T-helper 22 cell (primary cell): ENCODE data around the gene PCCA.
"Not testable (repeated sequence)": the region's sequence is repeated elsewhere in the genome, so short reads cannot be mapped to it uniquely, and the experiment has no call there.

Experiments
- DNase-seq: peaks from one replicate; pipeline ENCODE4 v3.0.0-alpha.2; 2020; ENCODE audit warnings: low read depth

Gene PCCA

DNA sequence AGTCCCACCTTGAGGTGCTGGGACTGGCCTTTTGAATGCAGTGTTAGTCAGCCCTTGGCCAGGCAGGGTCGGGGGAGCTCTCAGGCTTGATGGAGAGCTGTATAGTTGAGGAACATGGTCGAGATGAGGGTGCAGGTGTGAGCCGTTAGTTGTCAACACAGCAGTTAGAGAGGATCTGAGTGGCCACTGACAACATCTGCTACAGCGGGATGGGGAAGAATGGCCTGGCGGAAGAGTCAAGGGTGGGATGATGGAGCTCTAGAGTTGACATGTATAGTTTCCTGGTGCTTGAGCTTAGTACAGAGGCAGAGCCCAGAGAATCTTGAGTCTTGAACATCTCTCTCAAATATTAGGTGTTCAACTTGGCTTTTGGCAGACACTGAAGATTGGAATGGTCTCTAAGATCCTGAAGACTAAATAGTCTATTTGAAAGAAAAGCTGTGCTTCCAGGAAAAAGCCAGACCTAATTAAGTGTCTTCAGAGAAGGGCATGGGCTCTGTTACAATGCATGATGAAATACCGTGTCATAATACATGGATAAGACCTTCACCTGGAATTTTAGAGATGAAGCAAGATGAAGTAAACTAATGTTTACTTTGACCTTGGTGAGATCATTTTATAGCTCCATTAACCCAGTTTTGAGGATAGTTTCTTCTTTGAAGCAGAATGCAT, 9.7 kb downstream of the PCCA start:
- no peak for DNase-seq

DNA sequence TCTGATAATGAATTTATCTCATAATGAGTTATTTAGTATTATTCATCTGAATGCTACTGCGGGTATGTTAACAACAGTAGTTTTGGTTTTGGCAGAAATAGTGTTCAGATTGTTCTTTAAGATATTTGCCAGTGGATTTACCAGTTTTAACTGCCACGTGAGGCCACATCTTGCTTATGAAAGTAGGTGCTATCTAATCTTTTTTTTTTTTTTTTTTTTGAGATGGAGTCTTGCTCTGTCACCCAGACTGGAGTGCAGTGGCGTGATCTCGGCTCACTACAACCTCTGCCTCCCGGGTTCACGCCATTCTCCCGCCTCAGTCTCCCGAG, 10.2 kb downstream of the PCCA start:
- not testable (repeated sequence) for DNase-seq

DNA sequence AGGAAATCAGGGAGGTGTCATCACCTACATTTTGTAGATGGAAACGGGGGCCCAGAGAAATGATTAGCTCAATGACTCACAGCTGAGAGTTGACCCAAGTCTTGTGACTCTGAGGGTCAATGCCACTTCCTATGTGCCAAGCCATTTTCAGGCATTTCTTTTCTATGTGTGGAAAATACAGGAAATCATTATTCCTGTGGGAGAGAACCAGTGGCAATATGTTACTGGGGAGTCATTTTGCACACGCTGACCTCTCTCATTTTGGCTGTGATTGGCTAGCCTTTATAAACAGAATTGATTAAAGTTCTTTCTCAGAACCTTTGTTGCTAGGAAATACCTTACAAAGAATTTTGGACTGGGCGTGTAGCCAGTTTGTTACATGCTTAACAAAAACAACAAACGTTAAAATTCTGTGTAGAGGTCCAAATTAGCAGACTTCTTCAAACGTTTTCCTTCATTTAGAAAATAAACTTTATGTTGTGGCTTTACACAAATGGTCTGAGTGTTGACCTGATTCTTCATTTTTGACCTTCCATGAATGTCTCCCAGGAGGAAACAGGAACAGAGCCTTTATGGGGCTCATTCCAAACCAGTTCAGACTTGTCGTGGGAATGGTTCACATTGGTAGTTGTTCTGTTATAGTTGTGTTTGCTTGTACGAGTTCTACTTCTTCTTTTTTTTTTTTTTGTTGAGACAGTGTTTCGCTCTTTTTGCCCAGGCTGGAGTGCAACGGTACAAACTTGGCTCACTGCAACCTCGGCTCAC, 11.4 kb downstream of the PCCA start:
- DNase-seq = no peak

DNA sequence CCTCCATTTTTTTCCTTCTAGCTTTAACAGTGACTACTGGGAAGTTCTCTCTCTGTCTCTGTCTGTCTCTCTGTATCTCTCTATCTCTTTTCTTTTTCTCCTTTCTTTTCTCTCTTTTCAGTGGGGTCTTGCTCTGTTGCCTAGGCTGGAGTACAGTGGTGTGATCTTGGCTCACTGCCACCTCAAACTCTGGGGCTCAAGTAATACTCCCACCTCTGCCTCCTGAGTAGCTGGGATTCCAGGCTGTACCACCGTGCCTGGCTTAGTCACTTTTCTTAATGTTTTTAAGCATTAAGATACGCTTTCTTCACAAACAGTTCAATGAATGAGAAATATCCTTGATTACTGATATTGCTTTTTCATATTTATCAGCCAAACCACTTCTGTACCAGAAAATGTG, 13.1 kb downstream of the PCCA start:
- DNase-seq = no peak

DNA sequence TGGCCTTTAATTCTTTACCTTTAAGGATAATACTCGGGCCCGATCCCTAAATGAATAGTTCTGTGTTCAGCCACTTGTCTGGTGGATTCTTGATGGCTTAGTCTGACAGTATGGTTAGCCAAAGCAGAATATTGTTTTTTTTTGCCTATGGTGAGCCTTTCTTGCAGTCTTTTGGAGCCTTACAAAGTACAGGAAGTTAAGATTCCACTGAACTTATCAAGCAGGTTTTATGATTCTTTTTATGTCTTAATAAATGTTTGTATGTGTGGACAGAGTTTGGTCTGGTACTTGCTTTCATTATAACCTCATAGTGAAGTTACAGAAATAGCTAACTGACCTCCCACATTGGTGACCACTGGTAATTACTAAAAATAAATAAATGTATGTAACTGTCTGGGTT, 17.1 kb downstream of the PCCA start:
- no peak for DNase-seq

DNA sequence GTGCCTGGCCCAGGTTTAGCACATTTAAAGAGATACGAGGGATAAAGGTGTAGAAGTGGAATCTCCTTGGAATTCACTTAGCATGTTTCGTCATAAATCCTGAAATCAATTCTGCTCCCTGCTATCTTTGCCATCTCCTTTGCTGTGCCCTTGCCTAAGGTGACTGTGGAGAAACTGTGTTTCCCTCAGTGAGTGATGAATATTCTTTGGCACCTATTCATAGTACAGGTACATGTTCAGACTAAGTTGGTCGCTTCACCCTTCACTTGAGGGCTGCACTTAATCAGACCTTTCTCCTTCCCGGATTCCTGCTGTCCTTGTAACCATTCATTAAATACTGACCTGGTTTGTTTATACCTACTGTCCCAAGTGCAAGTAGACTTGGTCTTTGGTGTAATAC, 17.8 kb downstream of the PCCA start:
- DNase-seq = no peak

DNA sequence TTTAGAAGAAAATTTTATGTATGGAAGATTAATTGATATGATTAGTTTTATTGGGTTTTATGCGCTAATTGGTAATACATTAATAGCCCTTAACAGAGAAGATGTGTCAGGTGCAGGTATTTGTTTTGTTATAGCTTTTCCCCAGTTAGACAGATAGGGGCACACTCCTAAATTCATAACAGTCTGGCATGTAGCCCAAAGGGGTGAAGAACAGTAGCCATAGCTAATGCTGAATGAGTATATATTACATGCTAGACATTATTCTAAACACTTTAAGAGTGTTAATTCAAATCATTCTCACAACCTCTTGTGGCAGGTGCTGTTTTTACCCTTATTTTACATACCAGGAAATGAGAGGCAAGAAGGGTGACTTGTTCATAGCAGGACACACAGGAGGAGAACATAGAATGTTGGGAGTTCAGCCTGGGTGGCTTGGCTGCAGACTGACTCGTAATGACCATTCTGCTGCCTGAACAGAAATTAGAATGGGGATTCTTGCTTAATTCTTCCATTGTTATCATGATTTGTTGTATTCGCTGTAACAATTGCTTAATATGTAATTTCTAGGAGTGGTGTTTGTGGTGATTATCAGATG, 20.1 kb downstream of the PCCA start:
- no peak for DNase-seq

DNA sequence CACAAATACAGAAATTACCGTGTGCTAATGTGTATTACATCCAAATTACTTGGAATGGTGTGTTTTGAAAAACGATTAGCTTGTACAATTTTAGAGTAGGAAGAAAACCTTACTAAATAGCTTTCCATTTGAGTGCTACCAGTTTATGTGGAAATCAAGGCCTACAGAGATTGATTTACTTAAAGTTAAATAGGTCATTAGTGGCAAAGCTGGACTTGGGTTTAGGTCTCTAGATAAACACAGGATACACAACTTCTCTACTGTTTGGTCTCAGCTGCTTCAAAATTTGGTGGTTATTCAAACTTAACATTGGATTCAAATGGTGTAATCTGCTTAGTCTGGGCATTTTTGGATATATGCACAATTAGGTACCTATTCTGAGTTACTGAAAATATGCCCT, 21.4 kb downstream of the PCCA start:
- no peak for DNase-seq

DNA sequence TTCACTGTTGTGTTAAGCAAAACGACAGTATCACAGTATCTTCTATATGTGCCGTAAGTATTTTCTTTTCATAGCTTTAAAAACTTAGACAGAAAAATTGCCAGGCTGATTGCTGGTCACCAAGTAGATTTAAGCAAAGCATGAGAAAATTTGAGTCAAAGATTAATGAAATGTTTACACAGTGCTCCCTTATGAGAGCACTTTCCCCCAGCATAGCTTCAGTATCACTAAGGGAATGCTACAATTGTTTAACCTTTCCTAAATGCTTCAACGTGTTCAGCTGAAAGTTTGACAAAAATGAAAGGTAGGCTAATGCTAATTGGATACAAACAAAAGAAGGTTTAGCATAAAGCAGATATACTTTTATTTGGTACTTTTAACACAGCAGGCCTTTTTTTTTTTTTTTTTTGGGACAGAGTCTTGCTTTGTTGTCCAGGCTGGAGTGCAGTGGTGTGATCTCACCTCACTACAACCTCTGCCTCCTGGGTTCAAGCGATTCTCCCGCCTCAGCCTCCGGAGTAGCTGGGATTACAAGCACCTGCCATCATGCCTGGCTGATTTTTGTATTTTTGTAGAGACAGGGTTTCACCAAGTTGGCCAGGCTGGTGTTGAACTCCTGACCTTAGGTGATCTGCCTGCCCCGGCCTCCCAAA, 23.4 kb downstream of the PCCA start:
- DNase-seq = no peak

DNA sequence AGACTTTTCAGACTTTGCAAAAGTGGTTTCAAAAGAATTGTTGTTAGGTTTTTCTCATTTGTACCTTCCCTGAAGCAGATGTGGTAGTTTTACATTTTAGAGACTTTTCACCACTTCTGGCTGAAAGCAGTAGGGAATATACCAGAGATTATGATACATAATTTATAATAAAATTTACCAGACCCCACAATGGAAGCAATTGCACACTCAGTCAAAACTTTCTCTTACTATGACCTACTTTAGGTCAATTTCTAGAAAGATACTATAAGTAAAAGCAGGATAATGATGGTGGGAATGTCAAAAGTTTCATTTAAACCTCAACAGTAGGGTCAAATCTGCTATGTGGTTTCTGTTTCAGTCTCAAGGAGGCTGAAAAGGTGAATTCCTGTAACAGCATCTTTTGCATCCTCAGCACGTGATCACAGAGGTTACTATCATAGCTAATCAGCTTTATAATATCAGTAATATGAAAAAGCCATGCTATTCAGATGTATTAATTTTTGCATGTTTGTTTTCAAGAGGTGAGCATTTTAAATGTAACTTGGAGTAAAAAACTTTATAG, 26.9 kb downstream of the PCCA start:
- DNase-seq = no peak

DNA sequence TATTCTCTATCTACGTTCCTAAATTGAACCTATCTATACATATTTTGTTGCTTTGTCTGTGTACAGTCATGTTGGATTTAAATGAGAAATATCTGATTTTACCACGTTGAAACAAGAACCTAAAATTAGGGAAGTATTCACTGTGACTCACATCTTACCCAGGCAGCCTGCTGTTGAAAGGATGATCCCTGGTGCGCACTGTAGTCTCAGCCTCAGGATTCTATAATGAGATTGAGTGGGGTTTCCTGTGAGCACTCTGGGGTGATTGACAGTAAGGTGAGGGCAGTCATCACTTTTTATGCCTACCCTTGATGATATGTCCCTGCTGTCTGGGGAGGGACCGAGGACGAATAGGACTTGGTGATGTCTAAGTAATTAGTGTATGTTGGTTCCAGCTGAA, 35.4 kb downstream of the PCCA start:
- DNase-seq = no peak

DNA sequence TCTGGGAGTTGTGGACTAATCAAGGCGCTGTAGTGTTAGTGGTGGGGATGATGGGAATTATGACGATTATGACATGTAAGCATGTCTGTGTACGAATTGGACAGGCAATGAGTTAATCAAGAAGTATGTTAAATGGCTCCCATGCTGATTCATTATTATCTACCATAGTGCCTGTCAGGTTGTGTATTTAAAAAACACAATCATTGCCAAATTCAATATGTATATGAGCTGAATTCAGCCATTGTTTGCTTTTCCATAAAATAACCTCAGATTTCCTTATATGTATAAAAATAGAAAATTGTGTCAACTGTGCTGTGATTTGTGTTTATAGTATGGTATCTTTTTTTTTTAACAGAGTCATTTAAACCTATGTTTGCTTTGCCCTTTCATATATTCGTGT, 37.1 kb downstream of the PCCA start:
- no peak for DNase-seq

DNA sequence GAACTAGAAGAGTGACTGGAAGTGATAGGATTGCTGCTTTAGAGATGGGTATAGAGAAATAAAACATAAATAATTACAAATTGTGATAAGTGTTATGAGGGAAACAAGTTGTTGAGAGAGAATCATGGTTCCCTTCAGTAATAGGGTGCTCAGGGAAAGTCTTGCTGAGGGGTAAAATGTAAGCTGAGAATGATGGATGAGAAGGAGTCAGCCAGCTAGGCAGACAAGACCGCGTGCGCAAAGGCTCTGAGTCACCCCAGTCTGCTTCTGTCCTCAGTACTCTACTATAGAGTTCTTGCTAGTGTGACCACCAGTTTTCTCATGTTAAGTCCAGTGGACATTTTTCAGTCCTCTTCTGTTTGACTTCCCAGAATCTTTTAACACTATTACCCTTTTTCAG, 39.5 kb downstream of the PCCA start:
- DNase-seq = no peak

DNA sequence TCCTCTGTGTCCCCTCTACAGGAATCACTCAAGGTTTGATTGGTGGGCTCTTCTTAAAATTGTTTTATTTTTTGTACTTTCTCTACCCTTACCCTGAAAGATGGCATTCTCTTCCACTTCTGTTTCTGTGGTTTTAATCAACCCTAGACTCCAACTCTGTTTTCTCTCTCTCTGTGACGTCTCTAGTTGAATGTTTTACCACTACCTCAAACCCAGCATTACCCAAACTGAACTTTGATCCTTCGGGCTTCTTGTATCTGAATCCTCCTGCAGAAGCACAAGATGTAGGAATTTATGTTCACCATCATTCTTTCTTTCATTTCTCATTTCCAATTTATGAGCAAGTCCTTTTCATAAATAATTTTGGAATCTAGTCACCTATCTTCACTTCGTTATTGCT, 39.9 kb downstream of the PCCA start:
- no peak for DNase-seq

DNA sequence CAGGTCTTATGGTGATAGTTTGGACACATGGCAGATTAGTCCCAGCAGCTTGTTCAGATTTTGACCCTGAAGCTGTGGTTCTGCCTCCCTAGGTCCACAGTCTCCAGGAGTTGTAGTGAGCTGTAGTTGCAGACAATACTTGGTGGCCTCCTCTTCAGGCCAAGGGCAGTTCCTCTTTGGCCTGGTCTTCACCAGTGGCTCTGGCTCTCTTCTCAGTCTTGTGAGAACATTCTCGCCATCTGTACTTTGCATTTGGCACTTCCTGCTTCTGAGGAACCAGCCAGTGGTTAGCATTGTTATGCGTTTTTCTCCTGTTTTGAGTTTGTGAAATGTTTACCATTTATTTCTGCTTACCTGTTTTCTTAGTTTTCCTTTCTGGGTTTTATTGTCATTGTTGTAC, 40.7 kb downstream of the PCCA start:
- DNase-seq = no peak

DNA sequence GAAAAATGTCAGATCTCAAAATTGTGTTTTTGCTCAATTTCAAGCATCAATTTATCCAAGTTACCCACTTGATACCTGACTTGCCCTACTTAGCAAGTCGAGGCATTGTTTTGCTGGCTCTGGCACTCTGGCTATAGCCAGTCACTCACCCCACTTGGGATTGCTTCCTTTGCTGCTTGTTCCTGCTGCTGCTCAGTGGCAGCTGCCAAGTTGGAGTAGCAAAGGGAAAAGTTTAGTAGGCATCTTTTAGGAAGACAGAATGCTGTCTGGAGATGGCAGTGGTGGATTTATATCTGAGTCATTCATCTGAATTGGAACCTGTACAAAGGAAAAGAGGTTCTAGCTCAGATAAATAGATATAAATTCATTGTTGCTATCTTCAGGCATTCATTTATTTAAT, 41.2 kb downstream of the PCCA start:
- DNase-seq = no peak

DNA sequence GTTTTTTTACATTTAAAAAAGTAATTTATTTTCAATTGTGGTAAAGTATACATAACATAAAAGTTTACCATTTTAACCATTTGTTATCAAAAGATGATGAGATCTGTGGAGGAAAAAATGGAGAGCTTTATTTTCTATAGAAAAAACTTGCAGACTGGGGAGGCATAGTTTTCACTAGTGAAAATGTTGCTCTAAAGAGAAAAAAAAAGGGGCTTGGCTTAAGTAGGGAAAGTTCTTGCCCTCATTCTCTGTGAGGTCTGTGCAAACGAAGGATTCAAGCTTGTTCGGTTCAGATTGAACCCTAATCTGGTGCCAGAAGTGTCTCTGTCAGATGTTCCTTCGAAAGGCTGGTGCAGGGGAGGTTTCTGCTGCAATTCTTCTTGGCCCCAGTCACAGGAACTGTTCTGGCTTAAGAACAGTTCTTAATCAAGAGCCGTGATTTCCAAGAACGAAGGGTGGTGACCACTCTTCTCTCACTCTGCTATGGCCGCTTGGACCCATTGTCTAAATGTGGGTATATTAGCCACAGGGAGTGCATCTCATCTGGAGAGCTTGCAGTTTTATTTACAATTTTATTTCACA, 42.1 kb downstream of the PCCA start:
- DNase-seq = no peak

DNA sequence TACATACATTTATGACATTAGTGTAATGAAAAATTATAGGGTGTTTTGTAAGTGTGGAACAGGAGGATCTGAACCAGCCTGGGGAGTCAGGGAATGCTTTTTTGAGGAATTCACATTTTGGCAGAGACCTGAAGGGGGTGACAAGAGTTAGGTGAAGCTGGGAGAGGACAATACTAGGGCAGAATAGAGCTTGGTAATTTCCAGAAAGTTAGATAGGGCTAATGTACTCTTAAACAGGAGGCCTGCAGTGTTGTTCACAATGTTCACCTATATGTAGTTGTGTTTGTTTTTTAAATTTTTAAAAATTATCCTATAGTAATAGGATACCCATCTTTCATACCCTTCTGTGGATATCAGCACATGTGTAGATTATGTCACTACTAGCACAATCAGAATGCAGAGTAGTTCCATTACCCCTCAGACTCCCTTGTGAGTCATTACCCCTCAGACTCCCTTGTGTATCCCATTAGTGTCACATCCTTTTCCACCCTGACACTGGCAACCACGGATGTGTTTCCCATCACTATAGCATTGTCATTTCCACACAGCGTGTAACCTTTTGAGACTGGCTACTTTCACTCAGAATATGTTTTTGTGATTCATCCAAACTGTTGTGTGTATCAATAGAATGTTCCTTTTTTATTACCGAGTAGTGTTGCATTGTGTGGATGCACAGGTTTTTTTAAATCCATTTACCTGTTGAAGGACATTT, 43.1 kb downstream of the PCCA start:
- DNase-seq = no peak

DNA sequence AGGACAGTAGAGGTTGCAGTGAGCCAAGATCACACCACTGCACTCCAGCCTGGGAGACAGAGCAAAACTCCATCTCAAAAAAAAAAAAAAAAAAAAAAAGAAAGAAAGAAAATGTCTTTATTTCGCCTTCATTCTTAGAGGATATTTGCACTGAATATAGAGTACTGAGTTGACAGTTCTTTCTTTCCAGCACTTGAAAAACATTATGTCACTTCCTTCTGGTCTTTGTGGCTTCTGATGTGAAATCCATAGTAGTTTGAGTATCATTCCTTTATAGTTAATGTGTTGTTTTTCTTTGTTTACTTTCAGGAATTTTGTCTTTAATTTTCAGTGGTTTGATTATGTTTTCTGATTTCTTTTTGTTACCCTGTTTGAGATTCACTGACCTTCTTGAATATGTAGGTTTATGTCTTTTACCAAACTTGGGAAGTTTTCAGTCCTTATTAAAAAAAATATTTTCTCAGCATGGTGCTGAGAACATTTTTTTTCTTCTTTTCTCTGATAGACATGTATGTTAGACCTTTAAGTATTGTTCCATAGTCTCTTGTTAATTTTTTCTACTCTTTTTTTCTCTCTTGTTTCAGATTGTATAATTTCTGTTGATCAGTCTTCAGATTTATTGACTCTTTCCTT, 50.1 kb downstream of the PCCA start:
- DNase-seq = no peak

DNA sequence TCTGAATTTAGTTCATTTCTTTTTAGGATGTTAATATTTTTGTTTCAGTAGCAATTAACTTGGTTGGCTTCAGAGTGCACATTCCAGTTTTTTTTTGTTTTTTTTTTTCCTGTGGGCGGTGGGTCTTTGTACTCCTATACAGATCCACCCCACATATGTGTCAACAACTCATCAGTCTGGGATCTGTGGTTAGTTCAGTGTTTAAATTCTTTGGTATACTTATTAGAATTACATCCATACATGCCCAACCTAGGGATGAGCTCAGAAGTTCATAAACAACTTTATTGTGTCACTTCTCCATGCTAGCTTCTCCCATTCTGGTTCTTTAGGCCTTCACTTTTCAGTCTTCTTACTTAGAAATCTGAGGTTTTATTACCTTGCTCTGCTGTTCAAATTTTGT, 50.9 kb downstream of the PCCA start:
- no peak for DNase-seq

DNA sequence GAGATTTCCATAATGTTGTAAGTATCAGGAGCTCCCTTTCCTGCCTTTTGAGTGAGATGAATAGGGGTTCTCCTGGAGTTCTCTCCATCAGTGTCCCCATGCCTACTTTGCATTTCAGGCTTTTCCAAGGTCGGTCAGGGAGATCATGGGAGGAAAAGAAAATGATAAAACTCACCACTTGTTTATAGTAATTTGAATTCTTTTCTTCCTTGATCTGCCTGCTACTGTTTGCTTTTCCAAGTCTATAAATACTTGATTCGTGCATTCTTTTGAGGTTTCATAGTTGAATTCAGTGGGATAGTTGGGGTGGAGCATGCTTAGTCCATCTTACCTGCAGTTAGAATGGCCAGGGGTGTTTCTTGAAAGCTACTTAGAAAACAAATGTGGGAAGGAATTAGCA, 51.5 kb downstream of the PCCA start:
- no peak for DNase-seq
